ENCODE measurements around the gene LEPR. TPM values are rescaled to one million over a fixed set of nuclear protein-coding genes. Genes with fewer than 3 reads are reported as not detected.

The LEPR gene
- total and polyA plus RNA-seq, 10 donors = 0.90 to 9.3 (median 5.4) TPM

DNA sequence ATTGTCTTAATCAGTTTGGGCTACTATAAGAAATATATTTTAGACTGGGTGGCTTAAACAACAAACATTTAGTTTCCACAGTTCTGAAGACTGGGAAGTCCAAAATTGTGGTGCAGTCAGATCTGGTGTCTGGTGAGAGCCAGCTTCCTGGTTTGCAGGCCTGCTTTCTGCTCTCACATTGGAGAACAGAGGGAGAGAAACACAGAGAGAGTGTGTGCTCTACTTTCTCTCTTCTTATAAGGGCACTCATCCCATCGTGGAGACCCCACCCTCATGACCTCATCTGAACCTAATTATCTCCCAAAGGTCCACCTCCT, 4.1 kb downstream of the LEPR start:
- intact Hi-C loops (cut with DNase I; ENCODE audit: low total_unique reads) = loop anchor here (10.0 kb wide), 1 partner anchor 170 kb away; no protein-coding TSS in a partner anchor
- WGBS, 5 donors = 75 to 93% (median 86%) methylated on average over 1 of the region's 1 CpG
- Histone ChIP-seq H3K4me3 (no peak overlapping the region), H3K27me3 (replicated peaks in 1 of 7) (no peaks in the 10 kb centered on the region), H3K4me1 (peaks cover 12 to 51% (median 33%) of the 10 kb centered on the region in 6 donors), H3K9me3 (no peaks in the 10 kb centered on the region), H3K27ac (peak overlapping the region in 1 of 8 donors; percentile 24), H3K36me3 (peaks cover 0 to 46% (median 26%) of the 10 kb centered on the region in 6 donors)
- DNase-seq = no peak
- no peak for TF ChIP-seq POLR2AphosphoS5 (IDR thresholded peaks at IDR 0.05)
- TF ChIP-seq POLR2A (IDR thresholded peaks at IDR 0.05) = no peak
- TF ChIP-seq CTCF (IDR thresholded peaks at IDR 0.05 in 8 of 11, conservative IDR thresholded peaks at IDR 0.05 in 3 of 11) = no peak

DNA sequence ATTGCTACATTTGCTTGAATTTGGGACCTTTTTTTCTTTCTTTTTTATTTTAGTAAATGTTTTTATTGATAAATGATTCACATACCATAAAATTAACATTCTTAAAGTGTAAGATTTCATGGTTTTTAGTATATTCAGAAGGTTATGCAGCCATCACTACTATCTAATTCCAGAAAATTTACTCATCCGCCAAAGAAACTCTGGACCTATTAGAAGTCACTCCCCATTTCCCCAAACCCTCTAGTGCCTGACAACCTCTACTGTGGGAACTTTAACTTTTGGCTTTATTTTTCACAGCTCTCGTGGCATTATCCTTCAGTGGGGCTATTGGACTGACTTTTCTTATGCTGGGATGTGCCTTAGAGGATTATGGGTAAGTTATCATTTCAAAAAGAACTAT, 4.5 kb downstream of the LEPR start:
- Histone ChIP-seq H3K4me1 (peaks cover 11 to 51% (median 34%) of the 10 kb centered on the region in 6 donors), H3K27me3 (replicated peaks in 1 of 7) (no peaks in the 10 kb centered on the region), H3K36me3 (peaks cover 0 to 51% (median 26%) of the 10 kb centered on the region in 6 donors), H3K9me3 (no peaks in the 10 kb centered on the region), H3K4me3 (no peak overlapping the region), H3K27ac (no peak overlapping the region)
- DNase-seq = no peak
- intact Hi-C loops (cut with DNase I; ENCODE audit: low total_unique reads) = loop anchor here (10.0 kb wide), 1 partner anchor 170 kb away; no protein-coding TSS in a partner anchor
- 95 to 98% (median 96%) methylated on average over 2 of the region's 2 CpGs for WGBS, 5 donors
- TF ChIP-seq POLR2A (IDR thresholded peaks at IDR 0.05) = no peak
- TF ChIP-seq CTCF (IDR thresholded peaks at IDR 0.05 in 8 of 11, conservative IDR thresholded peaks at IDR 0.05 in 3 of 11) = no peak
- TF ChIP-seq POLR2AphosphoS5 (IDR thresholded peaks at IDR 0.05) = no peak

DNA sequence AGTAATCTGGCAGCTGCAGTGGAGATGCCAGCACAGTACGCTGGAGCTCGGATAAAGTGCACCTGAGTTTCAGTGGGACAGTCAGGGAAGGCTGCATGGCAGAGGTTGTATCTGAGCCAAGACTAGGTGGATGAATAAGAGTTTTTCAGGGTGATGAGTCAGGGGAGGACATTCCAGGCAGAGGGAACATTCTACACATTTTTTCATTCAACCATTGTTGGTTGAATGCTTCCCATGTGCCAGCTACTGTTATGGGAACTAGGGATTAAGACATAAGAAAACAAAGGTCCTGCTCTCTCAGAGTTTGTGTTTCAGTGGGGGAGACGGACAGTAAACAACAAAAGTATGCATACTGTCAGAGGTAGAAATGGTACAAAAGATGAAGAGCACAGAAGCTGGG, 5.2 kb downstream of the LEPR start:
- H3K27me3 ChIP-seq (replicated peaks in 1 of 7) = no peaks in the 10 kb centered on the region
- H3K9me3 ChIP-seq = no peaks in the 10 kb centered on the region
- 93 to 97% (median 95%) methylated on average over 3 of the region's 3 CpGs for WGBS, 5 donors
- DNase-seq = no peak
- no peak overlapping the region for H3K4me3 ChIP-seq
- peaks cover 11 to 58% (median 41%) of the 10 kb centered on the region in 6 donors for H3K4me1 ChIP-seq
- intact Hi-C loops (cut with DNase I; ENCODE audit: low total_unique reads) = loop anchor here (10.0 kb wide), 1 partner anchor 171 kb away; no protein-coding TSS in a partner anchor
- TF ChIP-seq POLR2AphosphoS5 (IDR thresholded peaks at IDR 0.05) = no peak
- TF ChIP-seq POLR2A (IDR thresholded peaks at IDR 0.05) = no peak
- no peak for TF ChIP-seq CTCF (IDR thresholded peaks at IDR 0.05 in 8 of 11, conservative IDR thresholded peaks at IDR 0.05 in 3 of 11)
- peaks cover 0 to 58% (median 26%) of the 10 kb centered on the region in 6 donors for H3K36me3 ChIP-seq
- H3K27ac ChIP-seq = no peak overlapping the region

GRCh38 chr1:65429078-65429477, 8.6 kb downstream of the LEPR start:
- intact Hi-C loops (cut with DNase I; ENCODE audit: low total_unique reads) = loop anchor here (10.0 kb wide), 1 partner anchor 174 kb away; no protein-coding TSS in a partner anchor
- Histone ChIP-seq H3K4me1 (peaks cover 0 to 30% (median 14%) of the 10 kb centered on the region in 6 donors), H3K9me3 (no peaks in the 10 kb centered on the region), H3K27ac (peak overlapping the region in 5 of 8 donors; percentile 7 to 56 (median 52)), H3K36me3 (peaks cover 0 to 88% (median 41%) of the 10 kb centered on the region in 6 donors), H3K27me3 (replicated peaks in 1 of 7) (no peaks in the 10 kb centered on the region), H3K4me3 (no peak overlapping the region)
- TF ChIP-seq POLR2A (IDR thresholded peaks at IDR 0.05) (no peak), CTCF (IDR thresholded peaks at IDR 0.05 in 8 of 11, conservative IDR thresholded peaks at IDR 0.05 in 3 of 11) (no peak), POLR2AphosphoS5 (IDR thresholded peaks at IDR 0.05) (no peak)
- WGBS, 5 donors = 85 to 94% (median 92%) methylated on average over 2 of the region's 2 CpGs
- no peak for DNase-seq
